Osteoblast (primary cell): ENCODE results near the gene GANC. TPM values are rescaled to one million over a fixed set of nuclear protein-coding genes. Genes with fewer than 3 reads are reported as not detected.

Experiments
- DNase-seq: peaks from one replicate; pipeline ENCODE4 v3.0.0; 2011; ENCODE audit warnings: low spot score, mixed read lengths; ENCODE audit not compliant: insufficient read length; ENCODE audit errors: missing footprints
- H2AFZ ChIP-seq: 2 replicates; pipeline ENCODE4 v1.6.0; 2011; ENCODE audit warnings: mild to moderate bottlenecking, low read length
- H3K27ac ChIP-seq: 2 replicates; pipeline ENCODE4 v1.5.1; 2011; ENCODE audit warnings: mild to moderate bottlenecking, low read depth, low read length, moderate library complexity
- H3K27me3 ChIP-seq: 2 replicates; pipeline ENCODE4 v1.6.0; 2012; ENCODE audit warnings: mild to moderate bottlenecking, control low read depth, inconsistent platforms, low read length, moderate library complexity; ENCODE audit not compliant: insufficient read depth
- H3K36me3 ChIP-seq: 2 replicates; pipeline ENCODE4 v1.5.1; 2011; ENCODE audit warnings: mild to moderate bottlenecking, low read length, control low read depth, moderate library complexity; ENCODE audit not compliant: insufficient read depth
- H3K4me1 ChIP-seq: 2 replicates; pipeline ENCODE4 v1.5.1; 2011; ENCODE audit warnings: mild to moderate bottlenecking, low read length, control low read depth, moderate library complexity; ENCODE audit not compliant: insufficient read depth
- H3K4me2 ChIP-seq: 2 replicates; pipeline ENCODE4 v1.6.0; 2011; ENCODE audit warnings: mild to moderate bottlenecking, low read length; ENCODE audit not compliant: insufficient read depth
- H3K4me3 ChIP-seq: fragments of 200-600 bp; sonication (generic); 3 replicates; pipeline ENCODE4 v1.5.1; 2012; ENCODE audit warnings: mild to moderate bottlenecking, low read length, inconsistent platforms; ENCODE audit not compliant: insufficient read depth
- H3K79me2 ChIP-seq: 2 replicates; pipeline ENCODE4 v1.6.0; 2012; ENCODE audit warnings: mild to moderate bottlenecking, low read length, control low read depth, inconsistent platforms; ENCODE audit not compliant: insufficient read depth
- H3K9me3 ChIP-seq: 2 replicates; pipeline ENCODE4 v1.5.1; 2011; ENCODE audit warnings: low read depth, low read length, control low read depth
- H4K20me1 ChIP-seq: 2 replicates; pipeline ENCODE4 v1.6.0; 2012; ENCODE audit warnings: mild to moderate bottlenecking, low read length, control low read depth; ENCODE audit not compliant: insufficient read depth
- CTCF ChIP-seq: IDR thresholded peaks from 2 replicates; pipeline ENCODE4 v1.5.1; 2011; ENCODE audit warnings: mild to moderate bottlenecking, low read depth, low read length, moderate library complexity; ENCODE audit errors: extremely low read depth
- total RNA-seq: library from RNA; depleted of rRNA; stranded (reverse); fragments of >200 nt; gene quantifications from 2 replicates; pipeline ENCODE4 v1.2.3, GENCODE V29; 2012

GANC gene
- total RNA-seq, 1 donor, result 21.0 TPM

DNA sequence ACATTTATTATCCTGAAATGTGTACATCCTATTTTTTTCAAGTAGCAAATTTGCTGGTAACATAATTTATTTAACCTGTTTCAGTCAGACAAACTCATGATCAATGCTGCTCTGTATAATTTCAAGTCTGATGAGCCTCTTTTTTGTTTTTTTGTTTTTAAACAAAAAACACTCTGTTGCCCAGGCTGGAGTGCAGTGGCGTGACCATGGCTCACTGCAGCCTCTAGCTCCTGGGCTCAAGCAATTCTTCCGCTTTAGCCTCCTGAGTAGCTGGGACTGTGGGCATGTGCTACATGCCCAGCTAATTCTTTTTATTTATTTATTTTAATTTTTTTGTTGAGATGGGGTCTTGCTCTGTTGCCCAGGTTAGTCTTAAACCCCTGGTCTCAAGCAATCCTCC is 46.2 kb downstream of the GANC start:
- peaks cover 9% of the 10 kb centered on the region for H3K36me3 ChIP-seq
- H3K27ac ChIP-seq, result no peak overlapping the region
- H3K4me3 ChIP-seq, result no peak overlapping the region
- no peak overlapping the region for H2AFZ ChIP-seq
- H3K4me2 ChIP-seq, result no peak overlapping the region
- no peaks in the 10 kb centered on the region for H3K79me2 ChIP-seq
- H3K27me3 ChIP-seq, result no peaks in the 10 kb centered on the region
- peaks cover 4% of the 10 kb centered on the region for H3K4me1 ChIP-seq
- no peaks in the 10 kb centered on the region for H4K20me1 ChIP-seq
- no peak for DNase-seq
- no peak for TF ChIP-seq CTCF
- H3K9me3 ChIP-seq, result no peaks in the 10 kb centered on the region

DNA sequence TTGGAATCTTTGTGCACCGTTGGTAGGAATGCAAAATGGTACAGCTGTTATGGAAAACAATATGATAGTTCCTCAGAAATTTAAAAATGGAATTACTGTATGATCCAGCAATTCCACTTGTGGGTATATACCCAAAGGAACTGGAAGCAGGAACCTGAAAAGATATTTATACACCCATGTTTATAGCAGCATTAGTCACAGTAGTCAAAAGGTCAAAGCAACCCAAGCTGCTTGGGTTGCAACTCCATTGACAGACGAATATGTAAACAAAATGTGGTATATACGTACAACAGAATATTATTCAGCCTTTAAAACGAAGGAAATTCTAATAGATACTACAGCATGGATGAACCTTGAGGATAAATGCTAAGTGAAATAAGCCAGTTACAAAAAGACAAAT is 51.3 kb downstream of the GANC start:
- DNase-seq, result no peak
- no peak overlapping the region for H3K4me3 ChIP-seq
- H3K4me2 ChIP-seq, result no peak overlapping the region
- H2AFZ ChIP-seq, result no peak overlapping the region
- H3K27ac ChIP-seq, result no peak overlapping the region
- H3K9me3 ChIP-seq, result no peaks in the 10 kb centered on the region
- H3K36me3 ChIP-seq, result peaks cover 20% of the 10 kb centered on the region
- H3K4me1 ChIP-seq, result peaks cover 4% of the 10 kb centered on the region
- TF ChIP-seq CTCF, result no peak
- no peaks in the 10 kb centered on the region for H3K27me3 ChIP-seq
- no peaks in the 10 kb centered on the region for H4K20me1 ChIP-seq
- H3K79me2 ChIP-seq, result no peaks in the 10 kb centered on the region

DNA sequence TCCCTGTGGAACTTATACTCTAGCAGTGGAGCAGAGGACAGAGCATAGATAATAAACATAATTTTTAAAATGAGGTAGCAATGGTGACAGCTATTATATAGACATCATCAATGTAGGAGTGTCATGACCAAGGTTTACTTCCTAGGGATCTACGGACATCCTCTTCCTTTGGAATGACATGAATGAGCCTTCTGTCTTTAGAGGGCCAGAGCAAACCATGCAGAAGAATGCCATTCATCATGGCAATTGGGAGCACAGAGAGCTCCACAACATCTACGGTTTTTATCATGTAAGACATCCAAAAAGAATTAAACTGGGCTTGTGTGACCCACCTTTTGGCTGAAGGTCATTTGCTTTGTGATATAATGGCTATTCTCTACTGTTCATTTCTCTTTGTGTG is 56.2 kb downstream of the GANC start:
- Histone ChIP-seq H3K36me3 (peaks cover 11% of the 10 kb centered on the region), H3K4me3 (no peak overlapping the region), H3K79me2 (no peaks in the 10 kb centered on the region), H4K20me1 (no peaks in the 10 kb centered on the region), H3K4me1 (no peaks in the 10 kb centered on the region), H3K27ac (no peak overlapping the region), H2AFZ (no peak overlapping the region), H3K4me2 (no peak overlapping the region), H3K9me3 (no peaks in the 10 kb centered on the region), H3K27me3 (no peaks in the 10 kb centered on the region)
- DNase-seq, result no peak
- TF ChIP-seq CTCF, result no peak

DNA sequence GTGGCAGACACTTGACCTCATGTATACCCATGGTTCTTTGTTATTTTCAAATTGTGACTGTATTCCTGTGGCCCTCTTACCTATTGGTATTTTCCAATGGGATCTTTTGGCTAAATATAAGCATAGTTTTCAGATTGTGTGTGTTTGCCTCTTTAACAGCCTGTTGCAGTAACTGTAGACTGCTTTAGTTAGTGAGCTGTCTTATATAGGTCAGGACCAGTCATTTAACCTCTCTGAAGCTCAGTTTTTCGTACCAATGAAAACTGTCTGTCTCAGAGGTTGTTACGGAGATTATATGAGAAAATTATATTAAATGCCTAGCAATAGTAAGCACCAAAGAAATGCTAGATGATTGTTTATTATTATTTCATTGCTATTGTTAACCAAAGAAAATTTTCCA is 57.0 kb downstream of the GANC start:
- Histone ChIP-seq H3K27ac (no peak overlapping the region), H3K9me3 (peaks cover 3% of the 10 kb centered on the region), H3K36me3 (peaks cover 11% of the 10 kb centered on the region), H3K4me1 (no peaks in the 10 kb centered on the region), H4K20me1 (no peaks in the 10 kb centered on the region), H2AFZ (no peak overlapping the region), H3K4me3 (no peak overlapping the region), H3K27me3 (no peaks in the 10 kb centered on the region), H3K4me2 (no peak overlapping the region), H3K79me2 (no peaks in the 10 kb centered on the region)
- TF ChIP-seq CTCF, result no peak
- no peak for DNase-seq
